Fibroblast of lung (primary cell): ENCODE measurements around the gene YKT6. TPM values are rescaled to one million over a fixed set of nuclear protein-coding genes. Genes with fewer than 3 reads are reported as not detected.

Experiments used
- DNase-seq, 2 donors: peaks; one replicate each; pipeline versions ENCODE4 v3.0.0 to v3.0.0-alpha.2; 2010; ENCODE audit warnings: low read depth in 2 of 2
- H2AFZ ChIP-seq: 2 replicates; pipeline ENCODE4 v1.5.1; 2012; ENCODE audit warnings: low read length, control low read depth, inconsistent platforms
- H3K27ac ChIP-seq: 2 replicates; pipeline ENCODE4 v1.5.1; 2011; ENCODE audit warnings: low read length, control low read depth; ENCODE audit not compliant: insufficient read depth
- H3K27me3 ChIP-seq: 2 replicates; pipeline ENCODE4 v1.5.1; 2011; ENCODE audit warnings: mild to moderate bottlenecking, low read length; ENCODE audit not compliant: control insufficient read depth, insufficient read depth
- H3K36me3 ChIP-seq: 2 replicates; pipeline ENCODE4 v1.5.1; 2011; ENCODE audit warnings: low read length; ENCODE audit not compliant: control insufficient read depth, insufficient read depth
- H3K4me1 ChIP-seq: 2 replicates; pipeline ENCODE4 v1.5.1; 2011; ENCODE audit warnings: low read length; ENCODE audit not compliant: control insufficient read depth, insufficient read depth; ENCODE audit errors: extremely low read depth
- H3K4me2 ChIP-seq: 2 replicates; pipeline ENCODE4 v1.5.1; 2011; ENCODE audit warnings: low read length, control low read depth; ENCODE audit not compliant: insufficient read depth; ENCODE audit errors: extremely low read depth
- H3K4me3 ChIP-seq, 4 experiments: fragments of 200-600 bp in 1 of 4; sonication (generic) in 1 of 4; replicated peaks in 1 of 4; 2 replicates each; pipeline ENCODE4 v1.5.1; 2011 to 2016; ENCODE audit warnings: low read length in 4 of 4, low read depth in 3 of 4, mild to moderate bottlenecking in 3 of 4, control low read depth in 2 of 4, inconsistent platforms in 1 of 4, mixed read lengths in 1 of 4; ENCODE audit not compliant: insufficient read depth in 1 of 4; ENCODE audit errors: control extremely low read depth in 1 of 4
- H3K79me2 ChIP-seq: 2 replicates; pipeline ENCODE4 v1.5.1; 2012; ENCODE audit warnings: mild to moderate bottlenecking, low read length, inconsistent platforms; ENCODE audit not compliant: control insufficient read depth, insufficient read depth
- H3K9ac ChIP-seq: 2 replicates; pipeline ENCODE4 v1.5.1; 2011; ENCODE audit warnings: mild to moderate bottlenecking, low read length, control low read depth; ENCODE audit not compliant: insufficient read depth
- H3K9me3 ChIP-seq: 2 replicates; pipeline ENCODE4 v1.5.1; 2012; ENCODE audit warnings: low read depth, low read length; ENCODE audit not compliant: control insufficient read depth, insufficient read depth
- H4K20me1 ChIP-seq: 2 replicates; pipeline ENCODE4 v1.5.1; 2011; ENCODE audit warnings: low read length; ENCODE audit not compliant: control insufficient read depth, insufficient read depth; ENCODE audit errors: extremely low read depth
- EZH2 ChIP-seq: IDR thresholded peaks from 2 replicates; pipeline ENCODE4 v1.5.1; 2012; ENCODE audit warnings: low read length, control low read depth, mild to moderate bottlenecking; ENCODE audit errors: missing control alignments
- polyA plus RNA-seq, 2 donors: library from polyadenylated mRNA; depleted of rRNA in 1 of 2; stranded (reverse) in 1 of 2; unstranded in 1 of 2; fragments of >200 nt; gene quantifications; 2 replicates each; pipeline ENCODE4 v1.2.1, GENCODE V29; 2011 to 2012; ENCODE audit warnings: missing spikeins in 1 of 2
- total RNA-seq: library from RNA; depleted of rRNA; stranded (reverse); fragments of >200 nt; gene quantifications from 2 replicates; pipeline ENCODE4 v1.2.1, GENCODE V29; 2014
- TF ChIP-seq, protein P1 (sequence below), 2 donors: IDR thresholded peaks in 1 of 2; conservative IDR thresholded peaks in 1 of 2; 1 replicate in 1 of 2; 2 replicates in 1 of 2; pipeline ENCODE4 v1.5.1; 2011 to 2012; ENCODE audit warnings: low read length in 2 of 2, control low read depth in 1 of 2, inconsistent platforms in 1 of 2, low read depth in 1 of 2, mild to moderate bottlenecking in 1 of 2

YKT6 gene
- total and polyA plus RNA-seq, 2 donors (not counting 1 experiment from before 2014, with no cell fraction given): 90.0 to 99.0 TPM

DNA sequence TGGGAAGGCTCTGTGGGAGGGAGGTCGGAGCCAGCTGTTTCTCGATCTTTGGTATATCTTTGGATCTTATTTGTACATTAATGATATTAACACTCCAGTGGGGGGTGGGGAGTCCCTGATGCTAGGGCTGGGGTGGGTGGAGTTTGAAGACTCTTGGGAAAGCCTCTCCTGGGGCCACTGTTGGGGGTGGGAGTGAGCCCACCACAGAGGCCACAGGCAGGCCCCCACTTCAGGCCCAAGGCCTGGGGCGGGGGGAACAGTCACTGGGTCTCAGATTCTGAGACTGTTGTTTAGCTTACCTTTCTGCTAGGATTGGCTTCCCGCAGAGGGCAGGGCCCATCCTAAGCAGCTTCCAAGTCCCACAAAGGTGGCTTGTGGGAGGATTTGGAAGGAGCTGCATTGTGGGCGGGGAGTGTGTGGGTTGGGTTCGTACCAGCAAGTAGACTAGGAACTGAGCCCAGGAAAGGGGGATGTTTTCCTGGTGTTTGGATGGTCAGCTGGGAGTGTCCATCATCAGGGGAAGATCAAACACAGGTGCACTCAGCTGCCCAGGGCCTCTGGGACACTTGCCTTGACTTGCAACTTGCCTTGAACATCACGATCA lies 11.9 kb downstream of the YKT6 start:
- Histone ChIP-seq H4K20me1 (no peaks in the 10 kb centered on the region), H3K4me2 (no peak overlapping the region), H3K36me3 (peaks cover 22% of the 10 kb centered on the region), H3K4me3 (no peak overlapping the region), H3K9ac (no peak overlapping the region), H3K79me2 (no peaks in the 10 kb centered on the region), H3K27me3 (no peaks in the 10 kb centered on the region), H2AFZ (no peak overlapping the region), H3K9me3 (no peaks in the 10 kb centered on the region), H3K27ac (no peak overlapping the region), H3K4me1 (no peaks in the 10 kb centered on the region)
- no peak for DNase-seq
- TF ChIP-seq, protein P1, sequence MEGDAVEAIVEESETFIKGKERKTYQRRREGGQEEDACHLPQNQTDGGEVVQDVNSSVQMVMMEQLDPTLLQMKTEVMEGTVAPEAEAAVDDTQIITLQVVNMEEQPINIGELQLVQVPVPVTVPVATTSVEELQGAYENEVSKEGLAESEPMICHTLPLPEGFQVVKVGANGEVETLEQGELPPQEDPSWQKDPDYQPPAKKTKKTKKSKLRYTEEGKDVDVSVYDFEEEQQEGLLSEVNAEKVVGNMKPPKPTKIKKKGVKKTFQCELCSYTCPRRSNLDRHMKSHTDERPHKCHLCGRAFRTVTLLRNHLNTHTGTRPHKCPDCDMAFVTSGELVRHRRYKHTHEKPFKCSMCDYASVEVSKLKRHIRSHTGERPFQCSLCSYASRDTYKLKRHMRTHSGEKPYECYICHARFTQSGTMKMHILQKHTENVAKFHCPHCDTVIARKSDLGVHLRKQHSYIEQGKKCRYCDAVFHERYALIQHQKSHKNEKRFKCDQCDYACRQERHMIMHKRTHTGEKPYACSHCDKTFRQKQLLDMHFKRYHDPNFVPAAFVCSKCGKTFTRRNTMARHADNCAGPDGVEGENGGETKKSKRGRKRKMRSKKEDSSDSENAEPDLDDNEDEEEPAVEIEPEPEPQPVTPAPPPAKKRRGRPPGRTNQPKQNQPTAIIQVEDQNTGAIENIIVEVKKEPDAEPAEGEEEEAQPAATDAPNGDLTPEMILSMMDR (conservative IDR thresholded peaks at IDR 0.05 in 1 of 2, IDR thresholded peaks at IDR 0.05 in 1 of 2; ENCODE audit: low read depth in 1 of 2, low read length in 2 of 2): no peak

- H3K36me3 ChIP-seq: peaks cover 20% of the 10 kb centered on the region
- H3K27me3 ChIP-seq: no peaks in the 10 kb centered on the region
- H3K79me2 ChIP-seq: no peaks in the 10 kb centered on the region
- no peak overlapping the region for H2AFZ ChIP-seq
- no peaks in the 10 kb centered on the region for H3K4me1 ChIP-seq
- H4K20me1 ChIP-seq: no peaks in the 10 kb centered on the region
- H3K9me3 ChIP-seq: no peaks in the 10 kb centered on the region
- no peak overlapping the region for H3K27ac ChIP-seq
- DNase-seq: no peak
- H3K4me3 ChIP-seq: no peak overlapping the region
- H3K9ac ChIP-seq: no peak overlapping the region
- no peak overlapping the region for H3K4me2 ChIP-seq
- TF ChIP-seq EZH2: no peak
- TF ChIP-seq, protein P1 (conservative IDR thresholded peaks at IDR 0.05 in 1 of 2, IDR thresholded peaks at IDR 0.05 in 1 of 2; ENCODE audit: low read depth in 1 of 2, low read length in 2 of 2): no peak
Measured at GRCh38 chr7:44213206-44213876, 12.6 kb downstream of the YKT6 start.

- peaks cover 16% of the 10 kb centered on the region for H3K36me3 ChIP-seq
- H4K20me1 ChIP-seq: no peaks in the 10 kb centered on the region
- no peak for DNase-seq
- no peak overlapping the region for H3K4me3 ChIP-seq
- TF ChIP-seq, protein P1 (conservative IDR thresholded peaks at IDR 0.05 in 1 of 2, IDR thresholded peaks at IDR 0.05 in 1 of 2; ENCODE audit: low read depth in 1 of 2, low read length in 2 of 2): no peak
- TF ChIP-seq EZH2: no peak
- H3K79me2 ChIP-seq: no peaks in the 10 kb centered on the region
- H3K27me3 ChIP-seq: no peaks in the 10 kb centered on the region
- H2AFZ ChIP-seq: no peak overlapping the region
- H3K9me3 ChIP-seq: no peaks in the 10 kb centered on the region
- no peak overlapping the region for H3K27ac ChIP-seq
- no peak overlapping the region for H3K9ac ChIP-seq
- H3K4me1 ChIP-seq: no peaks in the 10 kb centered on the region
- H3K4me2 ChIP-seq: no peak overlapping the region
Measured at GRCh38 chr7:44213877-44214388, 13.2 kb downstream of the YKT6 start.
